K562 (cell line): ENCODE measurements around the gene SEMA5A.

ENCODE experiments used
- NR2C1 ChIP-seq, 2 experiments: fragments of 450-650 bp; IDR thresholded peaks; 2 replicates each; pipeline ENCODE4 v1.6.1; 2017; ENCODE audit warnings: mild to moderate bottlenecking in 2 of 2, antibody characterized with exemption in 1 of 2, inconsistent platforms in 1 of 2, missing compliant biosample characterization in 1 of 2, missing genetic modification characterization in 1 of 2
- POLR2AphosphoS5 ChIP-seq: IDR thresholded peaks from 2 replicates; pipeline ENCODE4 v1.6.1; 2011; ENCODE audit warnings: mild to moderate bottlenecking, low read depth, low read length, moderate library complexity; ENCODE audit not compliant: control insufficient read depth, insufficient read depth
- ZKSCAN8 ChIP-seq: fragments of 200-800 bp; sonication (Bioruptor generic); IDR thresholded peaks from 2 replicates; pipeline ENCODE4 v1.6.1; 2016; ENCODE audit warnings: missing genetic modification characterization, missing compliant biosample characterization

- TF ChIP-seq NR2C1 (IDR thresholded peaks at IDR 0.05) (no peak), NR2C1 (tag; IDR thresholded peaks at IDR 0.05) (no peak), ZKSCAN8 (CRISPR knock-in tag) (no peak), POLR2AphosphoS5 (no peak)
Measured at GRCh38 chr5:9513827-9514226, 32.0 kb downstream of the SEMA5A start.
